ENCODE data around the gene TMEM132D.

GRCh38 chr12:129296671-129297070, 607.2 kb downstream of the TMEM132D start:
- TF ChIP-seq CTCF (IDR thresholded peaks at IDR 0.05) (no peak), POLR2A (IDR thresholded peaks at IDR 0.05) (no peak)

Data from body of pancreas (tissue), 4 donors.